IMR-90 (cell line): Measurements from ENCODE around the gene PLB1. TPM values are rescaled to one million over a fixed set of nuclear protein-coding genes. Genes with fewer than 3 reads are reported as not detected.

Experiments used
- ATAC-seq: fragments of 200-7000 bp; cut with Tn5 transposase; 2 replicates; pipeline ENCODE4 v1.9.1; 2020; ENCODE audit warnings: low read depth, mild to moderate bottlenecking, moderate library complexity
- BruUV-seq: library from RNA; stranded (reverse); fragments of 400-500 nt; replicated peaks from 2 replicates; lab custom pipeline; 2021; lab: Mats Ljungman, UMichigan
- CTCF ChIA-PET: fragments of 300-600 bp; formaldehyde crosslinking; extraction: SDS; loops from one replicate; lab custom pipeline; 2021; ENCODE audit warnings: antibody characterized with exemption; lab: Yijun Ruan, JAX
- POLR2A ChIA-PET: fragments of 300-600 bp; sonication (Branson Sonifier 250); formaldehyde crosslinking; loops from one replicate; lab custom pipeline; 2022; ENCODE audit warnings: antibody characterized with exemption; ENCODE audit not compliant: unreplicated experiment; lab: Charles Lee
- DNase-seq: peaks from one replicate; pipeline ENCODE4 v3.0.0; 2013
- H2AFZ ChIP-seq: replicated peaks from 2 replicates; pipeline ENCODE3; 2013; ENCODE audit warnings: low read length, mild to moderate bottlenecking; ENCODE audit not compliant: poor library complexity
- H2AK5ac ChIP-seq: 2 replicates; pipeline ENCODE4 v1.6.1; 2013; ENCODE audit warnings: low read depth, low read length, inconsistent platforms
- H2AK9ac ChIP-seq: replicated peaks from 2 replicates; pipeline ENCODE3; 2013; ENCODE audit warnings: mild to moderate bottlenecking, low read depth, low read length, moderate library complexity; ENCODE audit not compliant: poor library complexity
- H2BK120ac ChIP-seq: 2 replicates; pipeline ENCODE4 v1.6.1; 2013; ENCODE audit warnings: low read depth, low read length, inconsistent platforms
- H2BK15ac ChIP-seq: 3 replicates; pipeline ENCODE4 v1.6.1; 2013; ENCODE audit warnings: low read depth, low read length, inconsistent platforms
- H2BK20ac ChIP-seq: 2 replicates; pipeline ENCODE4 v1.6.1; 2013; ENCODE audit warnings: low read depth, mild to moderate bottlenecking, inconsistent platforms, low read length, moderate library complexity
- H2BK5ac ChIP-seq: 2 replicates; pipeline ENCODE4 v1.6.1; 2013; ENCODE audit warnings: mild to moderate bottlenecking, low read depth, low read length, inconsistent platforms; ENCODE audit not compliant: poor library complexity, severe bottlenecking
- H3K14ac ChIP-seq: replicated peaks from 2 replicates; pipeline ENCODE4 v1.6.1; 2013; ENCODE audit warnings: low read depth, low read length, inconsistent platforms
- H3K18ac ChIP-seq: 2 replicates; pipeline ENCODE4 v1.6.1; 2013; ENCODE audit warnings: low read depth, low read length, control low read depth
- H3K23ac ChIP-seq: 2 replicates; pipeline ENCODE4 v1.6.1; 2013; ENCODE audit warnings: low read depth, low read length, inconsistent platforms
- H3K27ac ChIP-seq: 2 replicates; pipeline ENCODE4 v1.5.1; 2013; ENCODE audit warnings: mild to moderate bottlenecking, control low read depth, low read length; ENCODE audit not compliant: insufficient read depth
- H3K27me3 ChIP-seq: 2 replicates; pipeline ENCODE4 v1.6.1; 2013; ENCODE audit warnings: low read length; ENCODE audit not compliant: control insufficient read depth, insufficient read depth
- H3K36me3 ChIP-seq: 2 replicates; pipeline ENCODE4 v1.6.1; 2013; ENCODE audit warnings: low read length, mixed read lengths; ENCODE audit not compliant: control insufficient read depth, insufficient read depth
- H3K4ac ChIP-seq: 2 replicates; pipeline ENCODE4 v1.6.1; 2013; ENCODE audit warnings: low read depth, low read length, inconsistent platforms
- H3K4me1 ChIP-seq: 2 replicates; pipeline ENCODE4 v1.6.1; 2013; ENCODE audit warnings: low read length, mixed read lengths; ENCODE audit not compliant: control insufficient read depth, insufficient read depth
- H3K4me2 ChIP-seq: 2 replicates; pipeline ENCODE4 v1.6.1; 2013; ENCODE audit warnings: low read depth, mild to moderate bottlenecking, control low read depth, low read length, moderate library complexity
- H3K4me3 ChIP-seq: 2 replicates; pipeline ENCODE4 v1.5.1; 2013; ENCODE audit warnings: low read depth, mild to moderate bottlenecking, control low read depth, low read length, moderate library complexity; ENCODE audit not compliant: insufficient read depth
- H3K56ac ChIP-seq: 2 replicates; pipeline ENCODE4 v1.6.1; 2013; ENCODE audit warnings: low read length, inconsistent platforms; ENCODE audit not compliant: insufficient read depth; ENCODE audit errors: extremely low read depth
- H3K79me1 ChIP-seq, 2 experiments: 2 replicates each; pipeline ENCODE4 v1.6.1; 2013; ENCODE audit warnings: low read length in 2 of 2, inconsistent platforms in 1 of 2, low read depth in 1 of 2
- H3K9ac ChIP-seq: 2 replicates; pipeline ENCODE4 v1.6.1; 2013; ENCODE audit warnings: low read depth, low read length, control low read depth
- H3K9me1 ChIP-seq: 2 replicates; pipeline ENCODE4 v1.6.1; 2013; ENCODE audit warnings: low read length, inconsistent platforms; ENCODE audit not compliant: insufficient read depth
- H3K9me3 ChIP-seq: 2 replicates; pipeline ENCODE4 v1.6.1; 2013; ENCODE audit warnings: low read length; ENCODE audit not compliant: control insufficient read depth, insufficient read depth
- H4K20me1 ChIP-seq: 2 replicates; pipeline ENCODE4 v1.6.1; 2013; ENCODE audit warnings: low read length, inconsistent platforms; ENCODE audit not compliant: insufficient read depth
- H4K5ac ChIP-seq: 2 replicates; pipeline ENCODE4 v1.6.1; 2013; ENCODE audit warnings: mild to moderate bottlenecking, low read depth, low read length, control low read depth
- H4K8ac ChIP-seq, 2 experiments: 2 replicates each; pipeline ENCODE4 v1.6.1; 2013; ENCODE audit warnings: low read depth in 2 of 2, low read length in 2 of 2, control low read depth in 1 of 2, inconsistent platforms in 1 of 2
- H4K91ac ChIP-seq: 2 replicates; pipeline ENCODE4 v1.6.1; 2013; ENCODE audit warnings: low read depth, low read length, inconsistent platforms; ENCODE audit not compliant: insufficient read depth
- BHLHE40 ChIP-seq: fragments of 150-350 bp; IDR thresholded peaks from 2 replicates; pipeline ENCODE4 v1.6.1; 2016; ENCODE audit warnings: mild to moderate bottlenecking, low read depth, low read length
- CEBPB ChIP-seq: IDR thresholded peaks from 2 replicates; pipeline ENCODE4 v1.6.1; 2012; ENCODE audit warnings: low read depth, low read length, improper control_type of control experiment
- CHD1 ChIP-seq: IDR thresholded peaks from 2 replicates; pipeline ENCODE4 v1.6.1; 2012; ENCODE audit warnings: low read depth, low read length, improper control_type of control experiment
- FOS ChIP-seq: fragments of 150-350 bp; IDR thresholded peaks from 2 replicates; pipeline ENCODE4 v1.6.1; 2016; ENCODE audit warnings: low read depth, low read length
- MAFK ChIP-seq: IDR thresholded peaks from 2 replicates; pipeline ENCODE4 v1.6.1; 2012; ENCODE audit warnings: low read depth, low read length, improper control_type of control experiment
- MAZ ChIP-seq: IDR thresholded peaks from 2 replicates; pipeline ENCODE4 v1.6.1; 2012; ENCODE audit warnings: low read depth, mild to moderate bottlenecking, low read length, improper control_type of control experiment, moderate library complexity, borderline replicate concordance
- MXI1 ChIP-seq: IDR thresholded peaks from 2 replicates; pipeline ENCODE4 v1.6.1; 2012; ENCODE audit warnings: low read depth, mild to moderate bottlenecking, low read length, moderate library complexity, borderline replicate concordance
- NFE2L2 ChIP-seq: fragments of 150-350 bp; IDR thresholded peaks from 2 replicates; pipeline ENCODE4 v1.6.1; 2016; ENCODE audit warnings: low read depth, mild to moderate bottlenecking, low read length
- RAD21 ChIP-seq: IDR thresholded peaks from 2 replicates; pipeline ENCODE4 v1.6.1; 2012; ENCODE audit warnings: low read length, improper control_type of control experiment
- RCOR1 ChIP-seq: IDR thresholded peaks from 2 replicates; pipeline ENCODE4 v1.6.1; 2012; ENCODE audit warnings: mild to moderate bottlenecking, low read length, improper control_type of control experiment; ENCODE audit not compliant: insufficient replicate concordance
- RFX5 ChIP-seq: IDR thresholded peaks from 2 replicates; pipeline ENCODE4 v1.8.0; 2012; ENCODE audit warnings: low read depth, mild to moderate bottlenecking, low read length, moderate library complexity
- SMC3 ChIP-seq: fragments of 150-350 bp; IDR thresholded peaks from 2 replicates; pipeline ENCODE4 v1.6.1; 2016; ENCODE audit warnings: low read depth, mild to moderate bottlenecking, antibody characterized with exemption, low read length, moderate library complexity
- WGBS, 2 experiments: methylation state at CpG; one replicate each; pipeline versions ENCODE4 v1.1.5 to v1.1.7; 2013; ENCODE audit warnings: missing lambda C conversion rate in 2 of 2; ENCODE audit not compliant: insufficient read length in 1 of 2; ENCODE audit errors: extremely low coverage in 2 of 2; 5-methylcytosine and 5-hydroxymethylcytosine counted together
- dilution Hi-C: fragments of 300-500 bp; cut with HindIII; formaldehyde crosslinking; loops from one replicate; pipeline ENCODE4 v1.14.3; 2018; ENCODE audit warnings: low sequenced_read_pairs; ENCODE audit not compliant: unreplicated experiment
- in situ Hi-C: fragments of 300-500 bp; cut with MboI; formaldehyde crosslinking; loops from 3 replicates; pipeline ENCODE4 v1.14.3; 2019; ENCODE audit warnings: low sequenced_read_pairs, inconsistent platforms, mixed read lengths
- intact Hi-C: fragments of 100-400 bp; cut with micrococcal nuclease; formaldehyde crosslinking; loops from 2 replicates; pipeline ENCODE4 v1.10.0; 2022
- polyA plus RNA-seq, 3 experiments: library from polyadenylated mRNA; depleted of rRNA; stranded (reverse); fragments of >200 nt; gene quantifications; 2 replicates each; pipeline ENCODE4 v1.2.3, GENCODE V29; 2012; ENCODE audit warnings: low replicate concordance in 1 of 3
- total RNA-seq: library from RNA; depleted of rRNA; stranded (reverse); fragments of >200 nt; gene quantifications from 2 replicates; pipeline ENCODE4 v1.2.3, GENCODE V29; 2012
- TF ChIP-seq, protein P1 (sequence below): fragments of 150-350 bp; IDR thresholded peaks from 2 replicates; pipeline ENCODE4 v1.6.1; 2017; ENCODE audit warnings: mild to moderate bottlenecking, antibody characterized with exemption, low read length, low read depth
- TF ChIP-seq, protein P2 (sequence below): fragments of 150-350 bp; IDR thresholded peaks from 2 replicates; pipeline ENCODE4 v1.6.1; 2016; ENCODE audit warnings: low read depth, mild to moderate bottlenecking, low read length, moderate library complexity, borderline replicate concordance

PLB1 gene
- total and polyA plus RNA-seq, 2 of the 4 experiments (the other 2 are of a cell fraction), result 0.74 to 0.90 TPM

GRCh38 chr2:28687640-28688385 lies 192.0 kb downstream of the PLB1 start (continued):
- no peak for TF ChIP-seq NFE2L2
- no peak for TF ChIP-seq RAD21

GRCh38 chr2:28688818-28689217 lies 193.0 kb downstream of the PLB1 start:
- Histone ChIP-seq H3K14ac (no peak overlapping the region), H3K9me3 (no peaks in the 10 kb centered on the region), H2BK120ac (no peak overlapping the region), H3K36me3 (no peaks in the 10 kb centered on the region), H3K4me1 (peaks cover 11% of the 10 kb centered on the region), H3K4me2 (no peak overlapping the region), H2BK20ac (no peak overlapping the region), H3K79me1 (no peaks in the 10 kb centered on the region), H2AK9ac (no peak overlapping the region), H3K27me3 (no peaks in the 10 kb centered on the region), H3K9ac (no peak overlapping the region), H3K4ac (no peak overlapping the region), H4K91ac (no peak overlapping the region), H4K20me1 (no peaks in the 10 kb centered on the region), H3K27ac (no peak overlapping the region), H3K4me3 (no peak overlapping the region), H3K23ac (no peak overlapping the region), H4K8ac (no peak overlapping the region), H2AFZ (no peak overlapping the region), H3K9me1 (peaks cover 21% of the 10 kb centered on the region), H2BK5ac (no peak overlapping the region), H3K18ac (no peak overlapping the region), H2BK15ac (no peak overlapping the region), H4K5ac (no peak overlapping the region), H2AK5ac (no peak overlapping the region), H3K56ac (no peak overlapping the region)
- CTCF ChIA-PET, result interaction anchor here (1.3 kb wide), 1 partner anchor 20 kb away, joined by 3 read pairs; no protein-coding TSS in a partner anchor
- DNase-seq (no peak), ATAC-seq (no peak)
- BruUV-seq, result no TSS peak
- no CpG with 5 or more reads among the region's 2 CpGs for WGBS, 2 experiments
- in situ Hi-C loops (no loop called here), dilution Hi-C loops (no loop called here), intact Hi-C loops (no loop called here)
- POLR2A ChIA-PET, result no interaction called here
- TF ChIP-seq, protein P1, sequence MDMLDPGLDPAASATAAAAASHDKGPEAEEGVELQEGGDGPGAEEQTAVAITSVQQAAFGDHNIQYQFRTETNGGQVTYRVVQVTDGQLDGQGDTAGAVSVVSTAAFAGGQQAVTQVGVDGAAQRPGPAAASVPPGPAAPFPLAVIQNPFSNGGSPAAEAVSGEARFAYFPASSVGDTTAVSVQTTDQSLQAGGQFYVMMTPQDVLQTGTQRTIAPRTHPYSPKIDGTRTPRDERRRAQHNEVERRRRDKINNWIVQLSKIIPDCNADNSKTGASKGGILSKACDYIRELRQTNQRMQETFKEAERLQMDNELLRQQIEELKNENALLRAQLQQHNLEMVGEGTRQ, result no peak
- TF ChIP-seq, protein P2, sequence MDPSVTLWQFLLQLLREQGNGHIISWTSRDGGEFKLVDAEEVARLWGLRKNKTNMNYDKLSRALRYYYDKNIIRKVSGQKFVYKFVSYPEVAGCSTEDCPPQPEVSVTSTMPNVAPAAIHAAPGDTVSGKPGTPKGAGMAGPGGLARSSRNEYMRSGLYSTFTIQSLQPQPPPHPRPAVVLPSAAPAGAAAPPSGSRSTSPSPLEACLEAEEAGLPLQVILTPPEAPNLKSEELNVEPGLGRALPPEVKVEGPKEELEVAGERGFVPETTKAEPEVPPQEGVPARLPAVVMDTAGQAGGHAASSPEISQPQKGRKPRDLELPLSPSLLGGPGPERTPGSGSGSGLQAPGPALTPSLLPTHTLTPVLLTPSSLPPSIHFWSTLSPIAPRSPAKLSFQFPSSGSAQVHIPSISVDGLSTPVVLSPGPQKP, result no peak
- TF ChIP-seq CEBPB (no peak), MAFK (no peak), FOS (no peak), RFX5 (no peak), RCOR1 (no peak), MXI1 (no peak), MAZ (no peak), CHD1 (no peak), RAD21 (no peak), BHLHE40 (no peak), SMC3 (no peak)
